WI38 (cell line): ENCODE measurements around the gene SLC34A1.
A peak's percentile ranks its signal among the peaks of the same experiment; 100 is the strongest.

ENCODE experiments used
- H3K4me3 ChIP-seq: 2 replicates; pipeline ENCODE4 v1.5.1; 2011; ENCODE audit warnings: low read depth, mild to moderate bottlenecking, control low read depth, low read length
- TF ChIP-seq, protein P1 (sequence below): IDR thresholded peaks from 2 replicates; pipeline ENCODE4 v1.5.1; 2012; ENCODE audit warnings: low read depth, mild to moderate bottlenecking, control low read depth, low read length

Gene SLC34A1

DNA sequence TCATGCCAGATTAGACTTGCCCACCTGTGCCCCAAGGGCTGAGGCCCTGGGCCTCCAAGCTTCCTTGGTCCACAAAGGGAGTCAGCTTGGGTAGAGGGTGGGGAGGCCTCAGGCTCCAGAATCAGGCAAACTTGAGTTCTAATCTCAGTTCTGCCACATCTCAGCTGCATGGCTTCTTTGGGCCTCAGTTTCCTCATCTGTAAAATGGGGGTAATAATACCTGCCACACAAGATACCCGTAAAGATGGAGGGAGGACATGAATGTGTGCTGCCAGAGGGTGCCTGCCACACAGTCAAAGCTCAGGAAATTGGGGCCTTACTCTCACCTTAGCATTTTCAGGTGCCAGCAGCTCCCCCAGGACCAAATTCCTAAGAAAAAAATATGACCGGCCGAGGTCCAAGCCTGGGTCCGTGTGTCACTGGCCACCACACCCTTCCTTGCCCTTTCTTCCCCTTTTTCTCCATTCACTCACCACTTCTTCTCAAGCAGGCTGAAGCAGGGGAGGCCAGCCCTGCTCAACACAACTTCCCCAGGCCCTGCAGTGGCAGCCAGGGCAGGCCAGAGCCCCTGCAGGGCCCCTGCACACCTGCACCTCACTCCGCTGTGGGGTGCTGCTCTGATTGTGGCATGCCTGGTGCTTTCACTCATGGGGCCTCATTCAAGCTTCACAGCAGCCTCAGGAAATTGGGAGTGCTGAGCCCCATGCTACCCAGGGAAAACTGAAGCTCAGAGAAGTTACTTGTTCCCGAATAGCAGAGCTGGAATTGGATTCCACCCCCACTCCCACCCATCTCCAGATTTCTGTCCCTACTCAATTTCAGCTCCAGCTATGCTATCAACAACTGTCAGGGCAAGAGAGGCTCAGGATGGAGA is 22.6 kb upstream of the SLC34A1 start:
- TF ChIP-seq, protein P1, sequence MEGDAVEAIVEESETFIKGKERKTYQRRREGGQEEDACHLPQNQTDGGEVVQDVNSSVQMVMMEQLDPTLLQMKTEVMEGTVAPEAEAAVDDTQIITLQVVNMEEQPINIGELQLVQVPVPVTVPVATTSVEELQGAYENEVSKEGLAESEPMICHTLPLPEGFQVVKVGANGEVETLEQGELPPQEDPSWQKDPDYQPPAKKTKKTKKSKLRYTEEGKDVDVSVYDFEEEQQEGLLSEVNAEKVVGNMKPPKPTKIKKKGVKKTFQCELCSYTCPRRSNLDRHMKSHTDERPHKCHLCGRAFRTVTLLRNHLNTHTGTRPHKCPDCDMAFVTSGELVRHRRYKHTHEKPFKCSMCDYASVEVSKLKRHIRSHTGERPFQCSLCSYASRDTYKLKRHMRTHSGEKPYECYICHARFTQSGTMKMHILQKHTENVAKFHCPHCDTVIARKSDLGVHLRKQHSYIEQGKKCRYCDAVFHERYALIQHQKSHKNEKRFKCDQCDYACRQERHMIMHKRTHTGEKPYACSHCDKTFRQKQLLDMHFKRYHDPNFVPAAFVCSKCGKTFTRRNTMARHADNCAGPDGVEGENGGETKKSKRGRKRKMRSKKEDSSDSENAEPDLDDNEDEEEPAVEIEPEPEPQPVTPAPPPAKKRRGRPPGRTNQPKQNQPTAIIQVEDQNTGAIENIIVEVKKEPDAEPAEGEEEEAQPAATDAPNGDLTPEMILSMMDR: no peak
- H3K4me3 ChIP-seq: no peak overlapping the region

DNA sequence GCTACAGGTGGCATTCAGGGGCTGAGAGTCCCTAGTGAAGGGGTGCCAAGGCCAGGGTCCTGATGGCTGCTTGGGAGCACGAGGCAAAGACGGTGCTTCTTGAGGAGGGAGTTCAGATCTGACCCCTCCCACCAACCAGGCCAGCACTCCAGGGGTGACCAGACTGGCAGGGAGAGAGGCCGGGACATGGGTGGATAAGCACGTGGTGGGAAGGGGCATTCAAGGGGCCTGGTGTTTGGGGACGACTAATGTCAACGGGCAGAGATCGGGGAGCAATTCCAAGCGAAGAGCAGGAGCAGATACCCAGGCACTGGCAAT is 22.0 kb upstream of the SLC34A1 start:
- TF ChIP-seq, protein P1: no peak
- H3K4me3 ChIP-seq: no peak overlapping the region

DNA sequence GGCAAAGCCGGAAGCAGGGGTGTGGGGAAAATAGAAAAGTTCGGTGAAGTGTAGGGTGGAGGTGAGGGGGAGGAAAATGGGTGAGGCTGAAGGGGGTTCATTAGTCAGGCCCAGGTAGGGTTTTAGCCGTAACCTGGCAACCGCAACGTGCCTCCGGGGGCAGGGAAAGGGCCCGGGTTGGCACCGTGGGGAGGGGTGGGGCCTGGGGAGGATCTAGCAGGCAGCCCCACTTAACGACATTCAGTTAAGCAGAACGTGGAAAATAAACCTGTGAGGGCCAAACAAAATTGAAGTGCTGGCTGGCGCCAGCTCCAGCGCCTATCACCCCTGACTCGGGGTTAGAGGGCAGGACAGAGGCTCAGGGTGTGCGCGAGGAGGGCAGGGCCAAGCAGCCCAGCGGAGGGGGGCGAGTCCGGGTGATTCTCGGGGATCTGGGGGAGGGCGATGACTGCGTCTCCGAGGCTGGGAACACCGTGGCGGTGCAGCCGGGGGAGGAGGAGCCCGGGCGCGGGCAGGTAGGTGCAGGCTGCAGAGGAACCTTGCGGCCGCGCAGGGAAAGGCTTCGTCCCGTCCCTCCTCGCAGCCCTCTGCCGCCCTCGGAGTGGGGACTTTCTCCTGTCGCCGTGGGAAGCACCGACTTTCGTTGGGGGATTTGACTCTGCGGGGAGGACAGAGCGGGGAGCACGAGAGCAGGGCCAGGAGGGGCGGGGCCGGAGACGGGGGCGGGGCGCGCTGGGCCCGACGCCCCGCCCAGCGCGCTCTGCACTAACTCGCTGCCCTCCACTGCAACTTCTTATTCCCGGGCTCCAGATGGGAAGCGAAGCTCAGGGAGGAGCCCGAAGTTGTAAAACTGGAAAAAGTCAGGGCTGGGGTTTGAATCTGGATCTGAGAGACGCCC is 21.4 kb upstream of the SLC34A1 start:
- TF ChIP-seq, protein P1: no peak
- peak overlapping the region; percentile 44 for H3K4me3 ChIP-seq

DNA sequence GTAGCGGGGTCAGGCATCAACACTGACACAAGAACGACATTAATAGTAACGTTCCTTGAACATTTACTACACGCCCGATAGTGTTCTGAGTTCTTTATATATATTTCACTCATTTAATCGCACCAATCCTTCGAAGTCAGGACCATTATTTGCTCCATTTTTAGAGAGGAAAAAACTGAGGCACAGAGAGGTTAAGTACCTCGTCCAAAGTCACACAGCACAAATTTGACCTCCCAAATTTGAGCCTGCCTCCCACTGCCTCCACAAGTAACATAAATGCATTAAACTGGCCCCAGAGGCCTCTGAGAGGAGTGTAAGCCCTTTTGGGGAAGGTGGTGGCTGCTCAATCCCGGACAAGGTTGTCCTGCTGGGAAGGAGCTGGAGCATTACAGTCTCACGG is 20.7 kb upstream of the SLC34A1 start:
- TF ChIP-seq, protein P1: no peak
- peak overlapping the region; percentile 44 for H3K4me3 ChIP-seq

DNA sequence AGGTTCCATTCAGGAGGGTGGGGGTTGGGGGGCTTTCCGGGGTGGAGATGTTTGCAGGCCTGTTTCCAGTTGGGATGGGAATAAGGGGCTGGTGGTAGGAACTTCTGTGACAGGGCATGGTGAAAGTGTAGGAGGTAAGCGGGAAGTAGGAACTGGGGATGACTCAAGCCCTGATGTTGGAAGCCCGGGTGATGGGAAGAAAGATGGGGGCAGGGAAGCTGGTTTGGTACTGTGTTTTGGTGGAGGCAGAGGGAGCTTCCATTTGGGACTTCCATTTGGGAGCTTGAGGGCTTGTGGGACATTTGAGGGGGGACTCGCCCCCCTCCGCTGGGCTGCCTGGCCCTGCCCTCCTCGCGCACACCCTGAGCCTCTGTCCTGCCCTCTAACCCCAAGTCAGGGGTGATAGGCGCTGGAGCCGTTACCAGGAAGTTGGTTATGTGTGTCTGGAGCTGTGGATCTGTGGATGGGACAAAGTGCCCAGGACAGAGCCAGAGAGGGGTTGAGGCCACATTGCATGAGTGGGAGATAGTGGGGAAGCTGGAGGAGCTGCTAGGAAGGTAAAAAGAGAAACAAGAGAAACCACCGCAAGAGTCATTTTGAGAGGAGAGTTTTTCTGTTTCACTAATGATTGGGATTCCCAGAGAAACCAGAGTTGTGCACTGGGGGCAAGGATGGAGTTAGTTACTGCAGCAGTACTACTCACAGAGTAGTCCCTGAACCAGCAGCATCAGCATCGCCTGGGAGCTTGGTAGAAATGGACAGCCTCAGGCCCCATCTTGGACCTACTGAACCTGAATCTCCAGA is 19.9 kb upstream of the SLC34A1 start:
- H3K4me3 ChIP-seq: no peak overlapping the region
- TF ChIP-seq, protein P1: no peak

DNA sequence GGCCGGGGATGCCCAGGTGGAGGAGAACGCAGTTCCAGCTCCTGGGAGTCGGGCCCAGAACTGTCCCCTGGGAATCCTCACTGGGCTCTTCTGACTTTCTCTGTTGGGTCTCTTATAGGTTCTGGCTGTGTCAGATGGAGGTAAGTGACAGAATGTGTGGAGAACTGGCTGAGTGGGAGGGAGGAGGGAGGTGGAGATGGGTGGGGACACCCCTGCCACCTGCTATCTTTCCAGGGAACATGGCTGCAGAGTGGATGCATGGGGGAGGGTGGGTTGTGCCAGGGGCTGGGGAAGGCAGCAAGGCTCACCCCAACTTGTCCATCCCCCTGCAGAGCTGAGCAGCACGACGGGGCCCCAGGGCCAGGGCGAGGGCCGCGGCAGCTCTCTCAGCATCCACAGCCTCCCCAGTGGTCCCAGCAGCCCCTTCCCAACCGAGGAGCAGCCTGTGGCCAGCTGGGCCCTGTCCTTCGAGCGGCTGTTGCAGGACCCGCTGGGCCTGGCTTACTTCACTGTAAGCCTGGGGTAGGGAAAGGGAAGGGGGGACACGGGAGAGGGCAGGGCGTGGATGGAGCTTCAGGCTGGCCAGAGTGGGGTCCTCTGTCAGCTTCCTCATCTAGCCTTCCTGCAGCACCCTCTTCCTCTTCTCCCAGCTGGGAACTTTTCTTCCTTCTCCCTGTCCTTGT is 18.2 kb upstream of the SLC34A1 start:
- TF ChIP-seq, protein P1: no peak
- H3K4me3 ChIP-seq: no peak overlapping the region
